NCI-H2171 (cell line): ENCODE results near the gene IGFBP1.
"Not testable (repeated sequence)": the region's sequence is repeated elsewhere in the genome, so short reads cannot be mapped to it uniquely, and the experiment has no call there.

ENCODE experiments used
- DNase-seq: peaks from one replicate; lab custom pipeline; 2025; lab: John Stamatoyannopoulos, UW

Gene IGFBP1

GRCh38 chr7:45888185-45888992 is at the start of gene IGFBP1:
TSS of gene IGFBP1 (plus strand) at chr7:45888488. CDS start at chr7:45888653, 165 bp downstream.
- DNase-seq = peak; percentile 6

GRCh38 chr7:45838852-45839251 is 49.4 kb upstream of the IGFBP1 start:
- DNase-seq = not testable (repeated sequence)

GRCh38 chr7:45841926-45842717 is 46.2 kb upstream of the IGFBP1 start:
- peak; percentile 3 for DNase-seq

- DNase-seq = not testable (repeated sequence)
Observed at GRCh38 chr7:45846536-45846935, 41.8 kb upstream of the IGFBP1 start.

GRCh38 chr7:45848734-45849133 is 39.6 kb upstream of the IGFBP1 start:
- not testable (repeated sequence) for DNase-seq

- DNase-seq = not testable (repeated sequence)
Observed at GRCh38 chr7:45852984-45853383, 35.3 kb upstream of the IGFBP1 start.

- not testable (repeated sequence) for DNase-seq
Observed at GRCh38 chr7:45853491-45853890, 34.8 kb upstream of the IGFBP1 start.

- DNase-seq = not testable (repeated sequence)
Observed at GRCh38 chr7:45855680-45856079, 32.6 kb upstream of the IGFBP1 start.

- DNase-seq = not testable (repeated sequence)
Observed at GRCh38 chr7:45856888-45857287, 31.4 kb upstream of the IGFBP1 start.

- no peak for DNase-seq
Observed at GRCh38 chr7:45863715-45864114, 24.6 kb upstream of the IGFBP1 start.

GRCh38 chr7:45865594-45866410 is 22.5 kb upstream of the IGFBP1 start:
- no peak for DNase-seq

- no peak for DNase-seq
Observed at GRCh38 chr7:45867471-45867870, 20.8 kb upstream of the IGFBP1 start.

- no peak for DNase-seq
Observed at GRCh38 chr7:45869426-45869825, 18.9 kb upstream of the IGFBP1 start.

- no peak for DNase-seq
Observed at GRCh38 chr7:45872116-45873034, 15.9 kb upstream of the IGFBP1 start.

GRCh38 chr7:45873035-45873354 is 15.3 kb upstream of the IGFBP1 start, which contains the start of gene CCDC201:
TSS of gene CCDC201 (minus strand) at chr7:45873082. CDS start at chr7:45873007, 75 bp downstream.
- no peak for DNase-seq

- peak; percentile 17 for DNase-seq
Observed at GRCh38 chr7:45873355-45873754, 14.9 kb upstream of the IGFBP1 start.

GRCh38 chr7:45874408-45875131 is 13.7 kb upstream of the IGFBP1 start:
- no peak for DNase-seq

GRCh38 chr7:45876519-45876918 is 11.8 kb upstream of the IGFBP1 start:
- DNase-seq = no peak

- DNase-seq = no peak
Observed at GRCh38 chr7:45878457-45879144, 9.7 kb upstream of the IGFBP1 start.

- no peak for DNase-seq
Observed at GRCh38 chr7:45880433-45880860, 7.8 kb upstream of the IGFBP1 start.
